HCT116 (cell line): ENCODE results near the gene NOTUM.

Experiments
- CTCF ChIP-seq, 3 experiments: fragments of 200-600 bp in 1 of 3; sonication (generic) in 1 of 3; IDR thresholded peaks in 2 of 3; conservative IDR thresholded peaks in 1 of 3; 2 replicates each; pipeline ENCODE4 v1.5.1; 2012 to 2017; ENCODE audit warnings: low read depth in 2 of 3, low read length in 2 of 3, antibody characterized with exemption in 1 of 3, borderline replicate concordance in 1 of 3, control low read depth in 1 of 3, mild to moderate bottlenecking in 1 of 3, mixed read lengths in 1 of 3, mixed run types in 1 of 3, moderate library complexity in 1 of 3; ENCODE audit not compliant: insufficient read depth in 1 of 3
- EZH2 ChIP-seq: fragments of 200-600 bp; sonication (generic); IDR thresholded peaks from 2 replicates; pipeline ENCODE4 v1.6.1; 2017; ENCODE audit warnings: antibody characterized with exemption, mixed run types
- EZH2phosphoT487 ChIP-seq: fragments of 200-600 bp; IDR thresholded peaks from 2 replicates; pipeline ENCODE4 v1.6.1; 2018; ENCODE audit warnings: antibody characterized with exemption, borderline replicate concordance
- MAX ChIP-seq: IDR thresholded peaks from 2 replicates; pipeline ENCODE4 v1.6.1; 2012
- POLR2A ChIP-seq: IDR thresholded peaks from 2 replicates; pipeline ENCODE4 v1.7.0; 2011; ENCODE audit warnings: borderline replicate concordance; ENCODE audit not compliant: insufficient read depth, insufficient read length; ENCODE audit errors: extremely low read depth
- POLR2AphosphoS5 ChIP-seq: IDR thresholded peaks from 2 replicates; pipeline ENCODE4 v1.6.1; 2011; ENCODE audit warnings: mild to moderate bottlenecking, low read depth, low read length, moderate library complexity
- SIN3A ChIP-seq: IDR thresholded peaks from 2 replicates; pipeline ENCODE4 v1.6.1; 2012; ENCODE audit warnings: low read depth
- SP1 ChIP-seq: IDR thresholded peaks from 2 replicates; pipeline ENCODE4 v1.6.1; 2012; ENCODE audit warnings: low read depth
- TCF7L2 ChIP-seq: IDR thresholded peaks from 2 replicates; pipeline ENCODE4 v1.7.0; 2011; ENCODE audit warnings: borderline replicate concordance, inconsistent platforms; ENCODE audit not compliant: insufficient read depth, insufficient read length; ENCODE audit errors: extremely low read depth
- YY1 ChIP-seq: IDR thresholded peaks from 2 replicates; pipeline ENCODE4 v1.6.1; 2011; ENCODE audit warnings: low read length, low read depth, moderate library complexity, mild to moderate bottlenecking; ENCODE audit not compliant: insufficient replicate concordance; ENCODE audit errors: extremely low read depth
- ZFX ChIP-seq: fragments of 450-650 bp; IDR thresholded peaks from 2 replicates; pipeline ENCODE4 v1.6.1; 2017
- ZNF274 ChIP-seq: fragments of 200-500 bp; sonication (Bioruptor generic); IDR thresholded peaks from 2 replicates; pipeline ENCODE4 v1.6.1; 2014; ENCODE audit warnings: mild to moderate bottlenecking, low read depth, low read length, inconsistent platforms

- TF ChIP-seq CTCF (IDR thresholded peaks at IDR 0.05 in 2 of 3, conservative IDR thresholded peaks at IDR 0.05 in 1 of 3; ENCODE audit: borderline replicate concordance in 1 of 3, insufficient read depth in 1 of 3, low read depth in 2 of 3, low read length in 2 of 3) (no peak), YY1 (no peak), POLR2A (no peak), TCF7L2 (no peak), ZFX (no peak), EZH2 (no peak), SIN3A (no peak), ZNF274 (no peak), POLR2AphosphoS5 (no peak), MAX (no peak), SP1 (no peak), EZH2phosphoT487 (no peak)
These were observed 55.0 kb downstream of the NOTUM start for GRCh38 chr17:81905993-81906392.
